Naive thymus-derived CD4-positive, alpha-beta T cell (primary cell): Measurements from ENCODE around the gene ADORA2A. TPM values are rescaled to one million over a fixed set of nuclear protein-coding genes. Genes with fewer than 3 reads are reported as not detected.

Experiments used
- ATAC-seq: fragments of 150-1000 bp; cut with Tn5 transposase; 2 replicates; pipeline ENCODE4 v1.10.0; 2021; ENCODE audit warnings: mild to moderate bottlenecking, moderate library complexity
- CTCF ChIA-PET: fragments of 350-600 bp; sonication (Branson Sonifier 250); formaldehyde crosslinking; loops from one replicate; lab custom pipeline; 2021; ENCODE audit warnings: antibody characterized with exemption; lab: Charles Lee
- POLR2A ChIA-PET: fragments of 350-600 bp; sonication (Branson Sonifier 250); formaldehyde crosslinking; loops from one replicate; lab custom pipeline; 2021; ENCODE audit warnings: antibody characterized with exemption, inconsistent platforms; lab: Charles Lee
- DNase-seq, 9 donors: peaks; one replicate each; pipeline versions ENCODE4 v3.0.0 to v3.0.0-alpha.2; 2020 to 2022; ENCODE audit warnings: mixed read lengths in 1 of 9
- H3K27ac ChIP-seq: one replicate; pipeline ENCODE4 v1.7.0; 2013; ENCODE audit warnings: mild to moderate bottlenecking, low read depth, low read length, moderate library complexity
- H3K27me3 ChIP-seq, 2 donors: one replicate each; pipeline ENCODE4 v1.7.0; 2013; ENCODE audit warnings: low read length in 2 of 2, mild to moderate bottlenecking in 2 of 2, moderate library complexity in 2 of 2; ENCODE audit not compliant: control insufficient read depth in 2 of 2, insufficient read depth in 2 of 2
- H3K36me3 ChIP-seq, 3 experiments: 1 replicate in 2 of 3; 2 replicates in 1 of 3; pipeline ENCODE4 v1.7.0; 2013; ENCODE audit warnings: low read length in 3 of 3, mild to moderate bottlenecking in 3 of 3, moderate library complexity in 1 of 3; ENCODE audit not compliant: insufficient read depth in 3 of 3, control insufficient read depth in 2 of 3
- H3K4me1 ChIP-seq, 2 donors: one replicate each; pipeline ENCODE4 v1.7.0; 2013; ENCODE audit warnings: low read length in 2 of 2, mild to moderate bottlenecking in 2 of 2, moderate library complexity in 1 of 2; ENCODE audit not compliant: control insufficient read depth in 2 of 2, insufficient read depth in 2 of 2
- H3K4me3 ChIP-seq: 2 replicates; pipeline ENCODE4 v1.7.0; 2013; ENCODE audit warnings: mild to moderate bottlenecking, low read length
- H3K9me3 ChIP-seq, 3 experiments: 1 replicate in 2 of 3; 2 replicates in 1 of 3; pipeline ENCODE4 v1.7.0; 2013; ENCODE audit warnings: low read length in 3 of 3; ENCODE audit not compliant: control insufficient read depth in 2 of 3
- H3K27ac Mint-ChIP-seq, 9 donors: one replicate each; pipeline ENCODE4 v1.8.0; 2020 to 2022; ENCODE audit warnings: mixed read lengths in 9 of 9, mild to moderate bottlenecking in 8 of 9, moderate library complexity in 5 of 9, inconsistent platforms in 2 of 9
- H3K27me3 Mint-ChIP-seq, 5 donors: one replicate each; pipeline ENCODE4 v1.8.0; 2021 to 2022; ENCODE audit warnings: mixed read lengths in 5 of 5, mild to moderate bottlenecking in 1 of 5
- H3K36me3 Mint-ChIP-seq, 5 donors: one replicate each; pipeline ENCODE4 v1.8.0; 2020 to 2022; ENCODE audit warnings: mixed read lengths in 5 of 5, mild to moderate bottlenecking in 3 of 5, inconsistent platforms in 1 of 5
- H3K4me1 Mint-ChIP-seq, 7 donors: one replicate each; pipeline ENCODE4 v1.8.0; 2020 to 2022; ENCODE audit warnings: mixed read lengths in 7 of 7, mild to moderate bottlenecking in 3 of 7, inconsistent platforms in 1 of 7
- H3K4me3 Mint-ChIP-seq, 10 donors: one replicate each; pipeline ENCODE4 v1.8.0; 2020 to 2022; ENCODE audit warnings: mild to moderate bottlenecking in 10 of 10, mixed read lengths in 10 of 10, moderate library complexity in 6 of 10, inconsistent platforms in 2 of 10
- H3K9me3 Mint-ChIP-seq, 11 donors: one replicate each; pipeline ENCODE4 v1.8.0; 2020 to 2022; ENCODE audit warnings: mixed read lengths in 11 of 11, mild to moderate bottlenecking in 4 of 11, inconsistent platforms in 1 of 11, moderate library complexity in 1 of 11
- intact Hi-C, 2 donors: fragments of 100-400 bp; cut with micrococcal nuclease; formaldehyde crosslinking; loops; one replicate each; pipeline ENCODE4 v1.15.1; 2023
- polyA plus RNA-seq, 2 donors: library from polyadenylated mRNA; unstranded; fragments of 300-500 nt; fragmentation: Illumina TruSeq; gene quantifications; one replicate each; pipeline ENCODE4 v1.2.3, GENCODE V29; 2021
- total RNA-seq, 6 experiments: library from RNA in 5 of 6; stranded (reverse) in 5 of 6; gene quantifications; 1 replicate in 5 of 6; 2 replicates in 1 of 6; pipeline ENCODE4 v1.2.3 and lab custom pipeline; 2021 to 2026

The ADORA2A gene
- total and polyA plus RNA-seq, 7 experiments from 2014 or later, result 22.5 to 127 (median 41.6) TPM

GRCh38 chr22:24466716-24467328 is 39.4 kb downstream of the ADORA2A start:
- ChIA-PET CTCF (no interaction called here), POLR2A (no interaction called here)

GRCh38 chr22:24467340-24467739 is 39.9 kb downstream of the ADORA2A start:
- ATAC-seq (no peak), DNase-seq (no peak)
- H3K4me1 ChIP-seq, result no peaks in the 10 kb centered on the region
- CTCF ChIA-PET, result interaction anchor here (0.5 kb wide), 1 partner anchor 182 kb away, joined by 3 read pairs; no protein-coding TSS in a partner anchor
- H3K36me3 Mint-ChIP-seq, result peaks cover 0 to 5% (median 0%) of the 10 kb centered on the region in 5 donors
- H3K36me3 ChIP-seq, result no peaks in the 10 kb centered on the region
- H3K9me3 ChIP-seq, result no peaks in the 10 kb centered on the region
- no peaks in the 10 kb centered on the region for H3K27me3 ChIP-seq
- H3K27me3 Mint-ChIP-seq, result no peaks in the 10 kb centered on the region
- H3K27ac ChIP-seq, result no peak overlapping the region
- H3K4me3 ChIP-seq, result no peak overlapping the region
- H3K9me3 Mint-ChIP-seq, result peaks cover 0 to 3% (median 0%) of the 10 kb centered on the region in 11 donors
- H3K4me3 Mint-ChIP-seq, result no peak overlapping the region
- no peak overlapping the region for H3K27ac Mint-ChIP-seq
- intact Hi-C loops, result no loop called here
- H3K4me1 Mint-ChIP-seq, result peaks cover 0 to 10% (median 3%) of the 10 kb centered on the region in 7 donors
- POLR2A ChIA-PET, result no interaction called here

More at GRCh38 chr22:24466716-24467328, 39.4 kb downstream of the ADORA2A start:
- Histone ChIP-seq H3K27me3 (no peaks in the 10 kb centered on the region), H3K4me1 (no peaks in the 10 kb centered on the region), H3K36me3 (no peaks in the 10 kb centered on the region), H3K4me3 (no peak overlapping the region), H3K9me3 (no peaks in the 10 kb centered on the region), H3K27ac (no peak overlapping the region)
- intact Hi-C loops, result no loop called here
- Mint-ChIP-seq H3K4me3 (no peak overlapping the region), H3K27me3 (no peaks in the 10 kb centered on the region), H3K36me3 (peaks cover 0 to 5% (median 0%) of the 10 kb centered on the region in 5 donors), H3K9me3 (peaks cover 0 to 3% (median 0%) of the 10 kb centered on the region in 11 donors), H3K4me1 (peaks cover 0 to 10% (median 3%) of the 10 kb centered on the region in 7 donors), H3K27ac (peak overlapping the region in 2 of 9 donors; percentile 5 to 41)
- DNase-seq (no peak), ATAC-seq (peak; percentile 29)

GRCh38 chr22:24471570-24471969 is 44.2 kb downstream of the ADORA2A start:
- POLR2A ChIA-PET, result no interaction called here
- Mint-ChIP-seq H3K27me3 (no peaks in the 10 kb centered on the region), H3K27ac (no peak overlapping the region), H3K36me3 (no peaks in the 10 kb centered on the region), H3K4me3 (no peak overlapping the region), H3K9me3 (peaks cover 0 to 6% (median 1%) of the 10 kb centered on the region in 11 donors), H3K4me1 (peaks cover 0 to 7% (median 3%) of the 10 kb centered on the region in 7 donors)
- H3K4me1 ChIP-seq, result no peaks in the 10 kb centered on the region
- H3K27ac ChIP-seq, result no peak overlapping the region
- DNase-seq (no peak), ATAC-seq (no peak)
- CTCF ChIA-PET, result no interaction called here
- H3K4me3 ChIP-seq, result no peak overlapping the region
- intact Hi-C loops, result no loop called here
- H3K27me3 ChIP-seq, result no peaks in the 10 kb centered on the region
- no peaks in the 10 kb centered on the region for H3K36me3 ChIP-seq
- H3K9me3 ChIP-seq, result no peaks in the 10 kb centered on the region

GRCh38 chr22:24473284-24473683 is 45.9 kb downstream of the ADORA2A start:
- Histone ChIP-seq H3K9me3 (no peaks in the 10 kb centered on the region), H3K27me3 (no peaks in the 10 kb centered on the region), H3K27ac (no peak overlapping the region), H3K36me3 (no peaks in the 10 kb centered on the region), H3K4me1 (no peaks in the 10 kb centered on the region), H3K4me3 (no peak overlapping the region)
- H3K4me1 Mint-ChIP-seq, result peaks cover 0 to 2% (median 0%) of the 10 kb centered on the region in 7 donors
- no peak overlapping the region for H3K4me3 Mint-ChIP-seq
- H3K27me3 Mint-ChIP-seq, result no peaks in the 10 kb centered on the region
- H3K27ac Mint-ChIP-seq, result no peak overlapping the region
- CTCF ChIA-PET, result no interaction called here
- POLR2A ChIA-PET, result no interaction called here
- H3K36me3 Mint-ChIP-seq, result peaks cover 0 to 4% (median 0%) of the 10 kb centered on the region in 5 donors
- peaks cover 0 to 6% (median 3%) of the 10 kb centered on the region in 11 donors for H3K9me3 Mint-ChIP-seq
- DNase-seq (no peak), ATAC-seq (peak; percentile 36)
- intact Hi-C loops, result no loop called here

GRCh38 chr22:24474221-24474620 is 46.8 kb downstream of the ADORA2A start:
- Histone ChIP-seq H3K27me3 (no peaks in the 10 kb centered on the region), H3K9me3 (no peaks in the 10 kb centered on the region), H3K36me3 (no peaks in the 10 kb centered on the region), H3K4me1 (no peaks in the 10 kb centered on the region), H3K27ac (no peak overlapping the region), H3K4me3 (no peak overlapping the region)
- Mint-ChIP-seq H3K36me3 (peaks cover 0 to 10% (median 0%) of the 10 kb centered on the region in 5 donors), H3K9me3 (peaks cover 0 to 6% (median 3%) of the 10 kb centered on the region in 11 donors), H3K27ac (peak overlapping the region in 1 of 9 donors; percentile 12), H3K4me1 (peaks cover 0 to 6% (median 0%) of the 10 kb centered on the region in 7 donors), H3K4me3 (no peak overlapping the region), H3K27me3 (no peaks in the 10 kb centered on the region)
- DNase-seq (no peak), ATAC-seq (no peak)
- CTCF ChIA-PET, result no interaction called here
- POLR2A ChIA-PET, result no interaction called here
- intact Hi-C loops, result no loop called here

GRCh38 chr22:24474649-24475255 is 47.4 kb downstream of the ADORA2A start:
- H3K36me3 ChIP-seq, result no peaks in the 10 kb centered on the region
- intact Hi-C loops, result no loop called here
- H3K27me3 ChIP-seq, result no peaks in the 10 kb centered on the region
- Mint-ChIP-seq H3K9me3 (peaks cover 0 to 6% (median 3%) of the 10 kb centered on the region in 11 donors), H3K36me3 (peaks cover 0 to 10% (median 0%) of the 10 kb centered on the region in 5 donors), H3K4me3 (no peak overlapping the region), H3K27ac (no peak overlapping the region), H3K27me3 (no peaks in the 10 kb centered on the region), H3K4me1 (peaks cover 0 to 6% (median 0%) of the 10 kb centered on the region in 7 donors)
- POLR2A ChIA-PET, result interaction anchor here (1.2 kb wide), 1 partner anchor 51 kb away, joined by 3 read pairs; no protein-coding TSS in a partner anchor
- no peaks in the 10 kb centered on the region for H3K9me3 ChIP-seq
- no peaks in the 10 kb centered on the region for H3K4me1 ChIP-seq
- H3K27ac ChIP-seq, result no peak overlapping the region
- no peak overlapping the region for H3K4me3 ChIP-seq
- CTCF ChIA-PET, result no interaction called here
- ATAC-seq, result no peak
- DNase-seq, result no peak
